BLaER1 treated with 17β-estradiol and CSF1 and Interleukin-3, amounts not matched to agents 10 nM and 100 nM (cell line): ENCODE measurements around the gene ELL.
A peak's percentile ranks its signal among the peaks of the same experiment; 100 is the strongest.

Source experiments
- H3K27ac ChIP-seq, 11 experiments: shearing (Covaris generic); formaldehyde crosslinking; 2 replicates each; pipeline ENCODE4 v1.8.1; 2022
- H3K27me3 ChIP-seq, 11 experiments: shearing (Covaris generic); formaldehyde crosslinking; 2 replicates each; pipeline ENCODE4 v1.8.1; 2022
- H3K36me3 ChIP-seq, 11 experiments: shearing (Covaris generic); formaldehyde crosslinking; 2 replicates each; pipeline ENCODE4 v1.8.1; 2022
- H3K4me1 ChIP-seq, 10 experiments: shearing (Covaris generic); formaldehyde crosslinking; 2 replicates each; pipeline ENCODE4 v1.8.1; 2022
- H3K4me2 ChIP-seq, 11 experiments: shearing (Covaris generic); formaldehyde crosslinking; 2 replicates each; pipeline ENCODE4 v1.8.1; 2022
- H3K4me3 ChIP-seq, 10 experiments: shearing (Covaris generic); formaldehyde crosslinking; 2 replicates each; pipeline ENCODE4 v1.8.1; 2022
- H3K9ac ChIP-seq, 11 experiments: shearing (Covaris generic); formaldehyde crosslinking; 2 replicates each; pipeline ENCODE4 v1.8.1; 2022
- H3K9me3 ChIP-seq, 11 experiments: shearing (Covaris generic); formaldehyde crosslinking; replicated peaks in 1 of 11; 2 replicates each; pipeline ENCODE4 v1.8.1; 2022
- H4K20me1 ChIP-seq, 11 experiments: shearing (Covaris generic); formaldehyde crosslinking; 2 replicates each; pipeline ENCODE4 v1.8.1; 2022
- Cebpa-rat ChIP-seq, 11 experiments: shearing (Covaris generic); IDR thresholded peaks; 2 replicates each; pipeline ENCODE4 v1.8.1; 2022

The ELL gene

GRCh38 chr19:18439025-18439909, 82.6 kb downstream of the ELL start:
- Histone ChIP-seq H4K20me1 (peaks cover 44 to 95% (median 67%) of the 10 kb centered on the region in 11 experiments; a peak in 21 of 22 replicates), H3K27ac (no peak overlapping the region), H3K9me3 (no peaks in the 10 kb centered on the region), H3K27me3 (no peaks in the 10 kb centered on the region), H3K9ac (peak overlapping the region in 6 of 11 experiments; percentile 4 to 86 (median 80); a peak in 3 of 22 replicates), H3K4me3 (no peak overlapping the region), H3K4me1 (peaks cover 52 to 78% (median 73%) of the 10 kb centered on the region in 10 experiments), H3K4me2 (peak overlapping the region; percentile 91 to 99 (median 97); a peak in 19 of 22 replicates), H3K36me3 (peaks cover 19 to 44% (median 33%) of the 10 kb centered on the region in 11 experiments; a peak in 20 of 22 replicates)
- TF ChIP-seq Cebpa-rat (IDR thresholded peaks at IDR 0.05) = no peak

- H3K36me3 ChIP-seq = peaks cover 11 to 40% (median 25%) of the 10 kb centered on the region in 11 experiments; a peak in 20 of 22 replicates
- peaks cover 42 to 89% (median 62%) of the 10 kb centered on the region in 11 experiments; a peak in 21 of 22 replicates for H4K20me1 ChIP-seq
- peak overlapping the region in 6 of 11 experiments; percentile 13 to 73 (median 50); a peak in 4 of 22 replicates for H3K27ac ChIP-seq
- peak overlapping the region; percentile 51 to 77 (median 69); a peak in 16 of 20 replicates for H3K4me3 ChIP-seq
- no peaks in the 10 kb centered on the region for H3K9me3 ChIP-seq
- peaks cover 48 to 76% (median 69%) of the 10 kb centered on the region in 10 experiments for H3K4me1 ChIP-seq
- no peaks in the 10 kb centered on the region for H3K27me3 ChIP-seq
- TF ChIP-seq Cebpa-rat (IDR thresholded peaks at IDR 0.05) = no peak
- peak overlapping the region in 10 of 11 experiments; percentile 67 to 86 (median 80); a peak in 18 of 22 replicates for H3K9ac ChIP-seq
- peak overlapping the region; percentile 91 to 99 (median 97) for H3K4me2 ChIP-seq
Observed at GRCh38 chr19:18438331-18439024, 83.4 kb downstream of the ELL start.

- H3K9ac ChIP-seq = peak within 1 kb of the TSS; percentile 67 to 86 (median 79)
- peaks cover 42 to 82% (median 61%) of the 10 kb centered on the region in 11 experiments; a peak in 21 of 22 replicates for H4K20me1 ChIP-seq
- H3K4me2 ChIP-seq = peak within 1 kb of the TSS; percentile 93 to 99 (median 97)
- peak within 1 kb of the TSS; percentile 51 to 77 (median 69) for H3K4me3 ChIP-seq
- no peak for TF ChIP-seq Cebpa-rat (IDR thresholded peaks at IDR 0.05)
- peaks cover 50 to 74% (median 69%) of the 10 kb centered on the region in 10 experiments for H3K4me1 ChIP-seq
- H3K9me3 ChIP-seq = no peaks in the 10 kb centered on the region
- H3K27me3 ChIP-seq = no peaks in the 10 kb centered on the region
- H3K36me3 ChIP-seq = peaks cover 4 to 32% (median 19%) of the 10 kb centered on the region in 11 experiments; a peak in 18 of 22 replicates
- H3K27ac ChIP-seq = peak within 1 kb of the TSS in 10 of 11 experiments; percentile 53 to 79 (median 70); a peak in 20 of 22 replicates
Observed at GRCh38 chr19:18437491-18438330, 84.2 kb downstream of the ELL start, which contains the start of gene ISYNA1. ISYNA1 (minus strand) TSS chr19:18438133; CDS start chr19:18437979, 154 bp downstream.

- Histone ChIP-seq H3K36me3 (peaks cover 0 to 32% (median 18%) of the 10 kb centered on the region in 11 experiments; a peak in 16 of 22 replicates), H3K4me1 (peaks cover 58 to 82% (median 74%) of the 10 kb centered on the region in 10 experiments), H4K20me1 (peaks cover 38 to 74% (median 61%) of the 10 kb centered on the region in 11 experiments; a peak in 21 of 22 replicates), H3K9ac (peak overlapping the region; percentile 53 to 81 (median 70); a peak in 20 of 22 replicates), H3K4me2 (peak overlapping the region; percentile 76 to 99 (median 93)), H3K27me3 (no peaks in the 10 kb centered on the region), H3K9me3 (no peaks in the 10 kb centered on the region), H3K27ac (peak overlapping the region in 9 of 11 experiments; percentile 30 to 79 (median 73); a peak in 16 of 22 replicates), H3K4me3 (peak overlapping the region; percentile 47 to 77 (median 64))
- TF ChIP-seq Cebpa-rat (IDR thresholded peaks at IDR 0.05) = no peak
Observed at GRCh38 chr19:18436671-18437490, 85.0 kb downstream of the ELL start.

- TF ChIP-seq Cebpa-rat (IDR thresholded peaks at IDR 0.05) = no peak
- Histone ChIP-seq H4K20me1 (peaks cover 29 to 66% (median 52%) of the 10 kb centered on the region in 11 experiments; a peak in 21 of 22 replicates), H3K27ac (peak overlapping the region in 8 of 11 experiments; percentile 30 to 79 (median 74); a peak in 12 of 22 replicates), H3K27me3 (no peaks in the 10 kb centered on the region), H3K4me1 (peaks cover 64 to 88% (median 79%) of the 10 kb centered on the region in 10 experiments), H3K36me3 (peaks cover 0 to 38% (median 19%) of the 10 kb centered on the region in 11 experiments; a peak in 16 of 22 replicates), H3K9me3 (no peaks in the 10 kb centered on the region), H3K4me2 (peak overlapping the region; percentile 76 to 99 (median 92)), H3K4me3 (peak overlapping the region in 9 of 10 experiments; percentile 47 to 77 (median 64); a peak in 15 of 20 replicates), H3K9ac (peak overlapping the region in 9 of 11 experiments; percentile 53 to 81 (median 71); a peak in 15 of 22 replicates)
Observed at GRCh38 chr19:18435842-18436670, 85.8 kb downstream of the ELL start.

- peaks cover 0 to 45% (median 19%) of the 10 kb centered on the region in 11 experiments; a peak in 17 of 22 replicates for H3K36me3 ChIP-seq
- H3K9ac ChIP-seq = no peak overlapping the region
- H3K4me3 ChIP-seq = peak overlapping the region in 2 of 10 experiments; percentile 65 to 67; a peak in 1 of 20 replicates
- peaks cover 71 to 88% (median 82%) of the 10 kb centered on the region in 10 experiments for H3K4me1 ChIP-seq
- H3K27ac ChIP-seq = peak overlapping the region in 1 of 11 experiments; percentile 5; a peak in 1 of 22 replicates
- no peaks in the 10 kb centered on the region for H3K27me3 ChIP-seq
- no peaks in the 10 kb centered on the region for H3K9me3 ChIP-seq
- TF ChIP-seq Cebpa-rat (IDR thresholded peaks at IDR 0.05) = no peak
- H4K20me1 ChIP-seq = peaks cover 26 to 64% (median 45%) of the 10 kb centered on the region in 11 experiments; a peak in 20 of 22 replicates
- H3K4me2 ChIP-seq = peak overlapping the region; percentile 87 to 99 (median 95); a peak in 21 of 22 replicates
Observed at GRCh38 chr19:18435178-18435841, 86.6 kb downstream of the ELL start.
